BLaER1 (cell line): ENCODE data around the gene SIAE.

Source experiments
- H3K27ac ChIP-seq: shearing (Covaris generic); formaldehyde crosslinking; 2 replicates; pipeline ENCODE4 v1.8.1; 2022
- H3K27me3 ChIP-seq: shearing (Covaris generic); formaldehyde crosslinking; 2 replicates; pipeline ENCODE4 v1.8.1; 2022
- H3K36me3 ChIP-seq: shearing (Covaris generic); formaldehyde crosslinking; 2 replicates; pipeline ENCODE4 v1.8.1; 2022
- H3K4me1 ChIP-seq: shearing (Covaris generic); formaldehyde crosslinking; 2 replicates; pipeline ENCODE4 v1.8.1; 2022
- H3K4me2 ChIP-seq: shearing (Covaris generic); formaldehyde crosslinking; 2 replicates; pipeline ENCODE4 v1.8.1; 2022
- H3K4me3 ChIP-seq: shearing (Covaris generic); formaldehyde crosslinking; 2 replicates; pipeline ENCODE4 v1.8.1; 2022
- H3K9ac ChIP-seq: shearing (Covaris generic); formaldehyde crosslinking; 2 replicates; pipeline ENCODE4 v1.8.1; 2022
- H3K9me3 ChIP-seq: shearing (Covaris generic); formaldehyde crosslinking; 2 replicates; pipeline ENCODE4 v1.8.1; 2022
- H4K20me1 ChIP-seq: shearing (Covaris generic); formaldehyde crosslinking; 2 replicates; pipeline ENCODE4 v1.8.1; 2022
- Cebpa-rat ChIP-seq: shearing (Covaris generic); IDR thresholded peaks from 2 replicates; pipeline ENCODE4 v1.8.1; 2022

Gene SIAE, protein sequence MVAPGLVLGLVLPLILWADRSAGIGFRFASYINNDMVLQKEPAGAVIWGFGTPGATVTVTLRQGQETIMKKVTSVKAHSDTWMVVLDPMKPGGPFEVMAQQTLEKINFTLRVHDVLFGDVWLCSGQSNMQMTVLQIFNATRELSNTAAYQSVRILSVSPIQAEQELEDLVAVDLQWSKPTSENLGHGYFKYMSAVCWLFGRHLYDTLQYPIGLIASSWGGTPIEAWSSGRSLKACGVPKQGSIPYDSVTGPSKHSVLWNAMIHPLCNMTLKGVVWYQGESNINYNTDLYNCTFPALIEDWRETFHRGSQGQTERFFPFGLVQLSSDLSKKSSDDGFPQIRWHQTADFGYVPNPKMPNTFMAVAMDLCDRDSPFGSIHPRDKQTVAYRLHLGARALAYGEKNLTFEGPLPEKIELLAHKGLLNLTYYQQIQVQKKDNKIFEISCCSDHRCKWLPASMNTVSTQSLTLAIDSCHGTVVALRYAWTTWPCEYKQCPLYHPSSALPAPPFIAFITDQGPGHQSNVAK

DNA sequence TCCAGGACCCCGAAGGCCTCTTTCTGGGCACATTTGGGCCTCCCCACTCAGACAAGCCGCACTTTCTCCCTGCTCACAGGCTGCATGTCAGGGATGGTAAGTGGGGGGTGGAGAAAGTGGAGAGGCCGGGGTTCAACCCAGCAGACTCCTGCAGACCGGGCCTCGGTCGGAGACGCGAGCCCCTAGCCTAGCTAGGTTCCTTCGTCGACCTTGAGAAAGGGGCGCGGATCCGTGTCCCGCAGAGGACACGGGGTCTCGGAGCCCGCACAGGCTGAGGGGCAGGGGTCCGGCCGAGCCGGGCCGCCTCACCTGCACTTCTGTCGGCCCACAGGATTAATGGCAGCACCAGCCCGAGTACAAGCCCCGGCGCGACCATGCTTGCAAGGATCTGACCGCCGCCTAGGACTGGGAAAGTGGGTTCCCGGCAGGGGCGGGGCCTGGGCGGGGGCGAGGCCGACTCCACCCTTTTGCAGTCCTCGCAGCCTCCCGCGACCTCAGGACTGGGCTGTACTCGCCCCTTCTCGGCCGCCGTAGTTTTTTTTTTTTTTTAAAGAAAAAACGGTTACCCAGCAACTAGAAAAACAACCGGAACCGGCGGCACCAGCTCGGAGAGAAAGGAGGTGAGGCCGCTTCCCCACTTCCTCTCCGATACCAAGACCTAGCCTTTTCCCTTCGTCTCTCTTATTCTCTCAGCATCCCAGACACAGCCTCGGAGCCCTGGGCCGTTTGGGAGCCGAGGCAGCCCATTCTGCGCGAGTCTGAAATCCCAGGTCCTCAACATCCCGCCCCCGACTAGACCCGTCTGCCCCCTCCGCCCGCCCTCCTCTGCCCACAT is at the start of gene SIAE, which contains the start of gene SPA17:
Gene SIAE, minus strand, starts transcription at position 407 of the 835 bp plus-strand sequence. Its CDS starts 31 bp downstream, at position 376.
Gene SPA17, plus strand, starts transcription at position 572 of the 835 bp plus-strand sequence. CDS start 1,361 bp downstream, outside the sequence.
- Histone ChIP-seq H3K27me3 (no peaks in the 10 kb centered on the region), H3K9me3 (no peaks in the 10 kb centered on the region), H3K9ac (peak within 1 kb of the TSS; percentile 77), H3K4me3 (peak within 1 kb of the TSS; percentile 76), H3K36me3 (no peaks in the 10 kb centered on the region), H3K27ac (peak within 1 kb of the TSS; percentile 72), H4K20me1 (no peaks in the 10 kb centered on the region), H3K4me2 (peak within 1 kb of the TSS; percentile 96), H3K4me1 (peaks cover 51% of the 10 kb centered on the region)
- no peak for TF ChIP-seq Cebpa-rat

- H3K9me3 ChIP-seq = no peaks in the 10 kb centered on the region
- peaks cover 100% of the 10 kb centered on the region for H3K4me1 ChIP-seq
- H4K20me1 ChIP-seq = peaks cover 17% of the 10 kb centered on the region; the same call in 1 of the 2 replicates
- H3K4me2 ChIP-seq = peak overlapping the region; percentile 96
- H3K27me3 ChIP-seq = peaks cover 31% of the 10 kb centered on the region
- TF ChIP-seq Cebpa-rat = no peak
- H3K4me3 ChIP-seq = peak overlapping the region; percentile 32
- no peaks in the 10 kb centered on the region for H3K36me3 ChIP-seq
- no peak overlapping the region for H3K9ac ChIP-seq
- 0 out of 2 replicates have a peak overlapping the region, but pooled peaks have one; percentile 18 for H3K27ac ChIP-seq
Observed at GRCh38 chr11:124722176-124722575, 48.6 kb upstream of the SIAE start.

- H3K27me3 ChIP-seq = peaks cover 47% of the 10 kb centered on the region
- H3K9ac ChIP-seq = no peak overlapping the region
- no peak overlapping the region for H3K4me3 ChIP-seq
- H3K36me3 ChIP-seq = no peaks in the 10 kb centered on the region
- TF ChIP-seq Cebpa-rat = no peak
- no peak overlapping the region for H3K27ac ChIP-seq
- peaks cover 17% of the 10 kb centered on the region; the same call in 1 of the 2 replicates for H4K20me1 ChIP-seq
- H3K9me3 ChIP-seq = no peaks in the 10 kb centered on the region
- peaks cover 86% of the 10 kb centered on the region for H3K4me1 ChIP-seq
- peak overlapping the region; percentile 97; the same call in 1 of the 2 replicates for H3K4me2 ChIP-seq
Observed at GRCh38 chr11:124719534-124719933, 46.0 kb upstream of the SIAE start.

DNA sequence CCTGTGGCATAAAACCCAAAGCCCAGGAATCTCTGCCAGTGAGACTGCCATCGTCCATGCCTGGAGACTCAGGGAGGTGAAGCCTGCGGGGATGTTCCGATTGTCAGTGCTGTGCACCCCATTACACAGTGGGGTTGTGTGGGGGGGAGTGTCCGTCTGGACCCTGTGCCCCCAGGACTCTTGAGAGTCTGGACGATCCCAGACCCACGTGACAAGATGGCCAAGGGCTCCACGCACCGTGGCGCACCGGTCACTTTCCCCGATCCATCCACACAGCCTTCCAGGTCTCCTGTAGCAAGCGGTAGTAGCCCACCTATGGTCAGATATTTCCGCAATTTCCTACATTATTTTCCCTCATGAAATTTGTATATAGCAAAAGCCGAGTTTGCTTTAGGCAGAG is 45.3 kb upstream of the SIAE start:
- no peaks in the 10 kb centered on the region for H3K36me3 ChIP-seq
- no peaks in the 10 kb centered on the region for H3K9me3 ChIP-seq
- no peak overlapping the region for H3K4me3 ChIP-seq
- H3K4me2 ChIP-seq = peak overlapping the region; percentile 97
- H3K4me1 ChIP-seq = peaks cover 79% of the 10 kb centered on the region
- H4K20me1 ChIP-seq = peaks cover 17% of the 10 kb centered on the region; the same call in 1 of the 2 replicates
- TF ChIP-seq Cebpa-rat = no peak
- no peak overlapping the region for H3K27ac ChIP-seq
- H3K27me3 ChIP-seq = peaks cover 47% of the 10 kb centered on the region
- no peak overlapping the region for H3K9ac ChIP-seq

GRCh38 chr11:124717786-124718651 is 44.5 kb upstream of the SIAE start:
- no peak overlapping the region for H3K27ac ChIP-seq
- no peaks in the 10 kb centered on the region for H3K9me3 ChIP-seq
- peak overlapping the region; percentile 61 for H3K4me3 ChIP-seq
- H3K9ac ChIP-seq = no peak overlapping the region
- TF ChIP-seq Cebpa-rat = no peak
- no peaks in the 10 kb centered on the region for H3K36me3 ChIP-seq
- H3K4me1 ChIP-seq = peaks cover 71% of the 10 kb centered on the region
- H3K4me2 ChIP-seq = peak overlapping the region; percentile 97
- peaks cover 17% of the 10 kb centered on the region; the same call in 1 of the 2 replicates for H4K20me1 ChIP-seq
- peaks cover 47% of the 10 kb centered on the region for H3K27me3 ChIP-seq

- Histone ChIP-seq H4K20me1 (peaks cover 17% of the 10 kb centered on the region; the same call in 1 of the 2 replicates), H3K27me3 (peaks cover 47% of the 10 kb centered on the region), H3K9me3 (no peaks in the 10 kb centered on the region), H3K4me1 (peaks cover 65% of the 10 kb centered on the region), H3K4me3 (peak overlapping the region; percentile 61), H3K27ac (no peak overlapping the region), H3K36me3 (no peaks in the 10 kb centered on the region), H3K9ac (no peak overlapping the region), H3K4me2 (peak overlapping the region; percentile 97)
- TF ChIP-seq Cebpa-rat = no peak
Observed at GRCh38 chr11:124717421-124717785, 43.9 kb upstream of the SIAE start.

DNA sequence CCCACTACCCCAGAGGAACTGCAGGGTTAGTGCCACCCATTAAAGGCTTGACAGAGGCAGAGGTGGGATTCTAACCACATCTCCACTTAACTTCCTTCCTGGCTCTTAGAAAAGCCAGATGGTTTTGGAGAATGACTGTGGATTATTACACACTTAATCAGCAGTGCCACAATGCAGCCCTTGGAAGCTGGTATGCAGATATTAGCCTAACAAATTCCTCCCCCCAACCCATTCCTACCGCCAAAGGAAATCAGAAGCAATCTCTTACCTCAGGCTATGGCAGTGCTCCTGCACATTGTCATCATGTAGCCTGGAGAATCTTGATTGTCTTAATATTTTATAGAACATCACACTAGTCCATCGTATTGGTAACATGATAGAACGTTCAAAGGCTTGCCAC is 43.1 kb upstream of the SIAE start:
- Histone ChIP-seq H3K27ac (no peak overlapping the region), H4K20me1 (peaks cover 17% of the 10 kb centered on the region; the same call in 1 of the 2 replicates), H3K4me2 (peak overlapping the region; percentile 41), H3K4me1 (peaks cover 57% of the 10 kb centered on the region), H3K9ac (no peak overlapping the region), H3K27me3 (peaks cover 47% of the 10 kb centered on the region), H3K9me3 (no peaks in the 10 kb centered on the region), H3K4me3 (no peak overlapping the region), H3K36me3 (no peaks in the 10 kb centered on the region)
- no peak for TF ChIP-seq Cebpa-rat

- peaks cover 18% of the 10 kb centered on the region for H3K27me3 ChIP-seq
- H3K4me1 ChIP-seq = peaks cover 15% of the 10 kb centered on the region
- H4K20me1 ChIP-seq = no peaks in the 10 kb centered on the region; the same call in 1 of the 2 replicates
- TF ChIP-seq Cebpa-rat = no peak
- no peak overlapping the region for H3K4me2 ChIP-seq
- no peak overlapping the region for H3K27ac ChIP-seq
- no peak overlapping the region for H3K4me3 ChIP-seq
- no peaks in the 10 kb centered on the region for H3K36me3 ChIP-seq
- H3K9ac ChIP-seq = no peak overlapping the region
- H3K9me3 ChIP-seq = peaks cover 17% of the 10 kb centered on the region
Observed at GRCh38 chr11:124712392-124712791, 38.9 kb upstream of the SIAE start.

- Histone ChIP-seq H4K20me1 (no peaks in the 10 kb centered on the region), H3K27ac (no peak overlapping the region), H3K4me2 (no peak overlapping the region)
Observed at GRCh38 chr11:124707829-124708228, 34.3 kb upstream of the SIAE start.

More at GRCh38 chr11:124707829-124708228, 34.3 kb upstream of the SIAE start:
- Histone ChIP-seq H3K36me3 (no peaks in the 10 kb centered on the region), H3K4me3 (no peak overlapping the region), H3K4me1 (no peaks in the 10 kb centered on the region), H3K9ac (no peak overlapping the region), H3K9me3 (peaks cover 26% of the 10 kb centered on the region), H3K27me3 (no peaks in the 10 kb centered on the region)
- TF ChIP-seq Cebpa-rat = no peak
